ENCODE measurements around the gene XDH.

The XDH gene

DNA sequence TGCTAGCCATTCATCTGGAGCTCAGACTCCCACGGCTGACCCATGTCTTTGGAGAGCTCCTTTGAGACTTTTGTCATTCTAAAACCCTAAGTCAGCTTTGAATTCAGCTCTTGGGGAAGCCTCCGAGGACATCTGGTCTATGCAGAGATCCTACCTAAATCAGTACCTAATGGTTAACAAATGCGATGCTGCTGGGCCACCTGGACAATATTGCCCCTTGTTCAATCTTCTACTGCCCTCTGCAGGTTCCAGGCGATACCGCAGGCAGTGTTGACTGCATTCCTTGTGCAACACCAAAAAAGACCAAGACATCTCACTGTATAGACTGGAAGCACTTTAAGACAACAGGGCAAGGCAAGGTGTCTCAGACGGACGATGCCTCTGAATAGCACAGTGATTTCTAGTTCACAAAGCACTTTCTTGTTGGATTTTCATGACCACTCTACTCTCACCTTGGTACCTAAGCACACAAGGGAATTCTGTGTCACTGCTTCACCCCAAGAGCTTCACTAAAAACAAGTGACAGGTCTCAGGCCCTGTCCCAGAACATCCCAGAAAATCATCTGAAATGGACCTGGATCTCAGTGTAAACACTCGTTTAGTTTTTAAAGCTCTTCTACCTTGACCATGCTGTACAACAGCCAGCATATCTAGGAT, 80.9 kb downstream of the XDH start:
- in situ Hi-C loops (cut with HindIII; ENCODE audit: low sequenced_read_pairs): loop anchor here (10.0 to 25.0 kb wide), 2 partner anchors 196 to 619 kb away; partner anchors contain the start of gene GALNT14

- in situ Hi-C loops (cut with HindIII; ENCODE audit: low sequenced_read_pairs): loop anchor here (10.0 to 25.0 kb wide), 2 partner anchors 196 to 618 kb away; partner anchors contain the start of gene GALNT14
These were observed 81.5 kb downstream of the XDH start for GRCh38 chr2:31333046-31333445.

DNA sequence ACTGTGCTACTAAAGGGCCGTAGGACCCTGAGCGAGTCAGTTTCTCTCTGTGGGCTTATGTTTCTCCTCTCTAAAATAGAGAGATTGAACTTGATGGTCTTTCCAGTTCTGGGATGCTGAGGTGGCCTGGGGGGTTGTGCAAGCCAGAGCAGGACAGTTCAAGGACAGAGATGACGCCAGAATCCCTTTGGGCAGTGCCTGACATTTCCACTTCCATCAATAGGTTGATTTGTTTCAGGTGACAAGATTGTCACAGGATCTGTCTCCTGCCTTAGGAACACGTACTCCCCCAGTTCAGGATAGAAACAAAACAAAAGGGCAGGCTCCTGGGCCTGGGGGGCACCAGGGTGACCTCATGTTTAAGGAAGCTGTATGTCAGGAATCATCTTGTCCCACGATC, 82.0 kb downstream of the XDH start:
- in situ Hi-C loops (cut with HindIII; ENCODE audit: low sequenced_read_pairs): loop anchor here (10.0 to 25.0 kb wide), 2 partner anchors 195 to 618 kb away; partner anchors contain the start of gene GALNT14

DNA sequence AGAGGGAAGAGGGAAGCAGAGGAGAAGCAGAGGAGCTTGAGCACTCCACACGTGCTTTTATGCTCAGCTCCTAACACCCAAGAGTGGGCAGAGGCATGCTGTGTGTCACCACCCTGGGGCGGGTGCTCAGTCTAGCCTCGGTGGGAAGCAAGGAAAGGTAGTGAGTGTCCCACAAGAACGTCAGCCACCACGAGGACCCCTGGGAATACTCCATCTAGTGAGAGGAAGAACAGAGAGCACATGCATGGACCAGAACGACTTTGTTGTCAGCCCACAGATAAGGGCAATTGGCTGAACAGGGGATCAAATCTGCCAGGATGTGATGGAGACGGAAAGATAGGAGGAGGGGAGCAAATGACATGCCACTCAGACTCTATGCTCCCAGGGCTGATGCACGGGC, 83.4 kb downstream of the XDH start:
- in situ Hi-C loops (cut with HindIII; ENCODE audit: low sequenced_read_pairs): loop anchor here (10.0 to 25.0 kb wide), 2 partner anchors 194 to 616 kb away; partner anchors contain the start of gene GALNT14

GRCh38 chr2:31329081-31329625, 85.4 kb downstream of the XDH start:
- in situ Hi-C loops (cut with HindIII; ENCODE audit: low sequenced_read_pairs): loop anchor here (25.0 kb wide), 1 partner anchor 192 kb away; the partner anchor contains the start of gene GALNT14

- in situ Hi-C loops (cut with HindIII; ENCODE audit: low sequenced_read_pairs): loop anchor here (25.0 kb wide), 1 partner anchor 191 kb away; the partner anchor contains the start of gene GALNT14
These were observed 86.5 kb downstream of the XDH start for GRCh38 chr2:31328026-31328425.

- in situ Hi-C loops (cut with HindIII; ENCODE audit: low sequenced_read_pairs): loop anchor here (25.0 kb wide), 1 partner anchor 190 kb away; the partner anchor contains the start of gene GALNT14
These were observed 87.0 kb downstream of the XDH start for GRCh38 chr2:31327505-31327904.

- in situ Hi-C loops (cut with HindIII; ENCODE audit: low sequenced_read_pairs): loop anchor here (5.0 kb wide), 1 partner anchor 52 kb away; no protein-coding TSS in a partner anchor
These were observed 90.4 kb downstream of the XDH start for GRCh38 chr2:31324016-31324633.

DNA sequence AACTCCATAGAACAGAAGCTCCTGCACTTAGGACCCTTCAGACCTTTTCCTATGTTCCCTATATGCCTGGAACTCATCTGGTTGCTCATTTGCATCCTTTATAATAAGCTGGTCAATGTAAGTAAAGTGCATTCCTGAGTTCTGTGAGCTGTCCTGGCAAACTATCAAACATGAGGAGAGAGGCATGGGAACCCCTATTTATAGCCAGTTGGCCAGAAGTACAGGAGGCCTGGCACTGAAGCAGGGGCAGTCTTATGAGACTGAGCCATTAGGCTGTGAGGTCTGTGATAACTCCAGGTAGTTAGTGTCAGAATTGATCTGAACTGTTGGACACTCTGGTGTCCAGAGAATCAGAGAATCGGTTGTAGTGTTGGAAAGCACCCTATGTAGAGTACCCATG, 92.2 kb downstream of the XDH start:
- in situ Hi-C loops (cut with HindIII; ENCODE audit: low sequenced_read_pairs): loop anchor here (5.0 kb wide), 1 partner anchor 50 kb away; no protein-coding TSS in a partner anchor

DNA sequence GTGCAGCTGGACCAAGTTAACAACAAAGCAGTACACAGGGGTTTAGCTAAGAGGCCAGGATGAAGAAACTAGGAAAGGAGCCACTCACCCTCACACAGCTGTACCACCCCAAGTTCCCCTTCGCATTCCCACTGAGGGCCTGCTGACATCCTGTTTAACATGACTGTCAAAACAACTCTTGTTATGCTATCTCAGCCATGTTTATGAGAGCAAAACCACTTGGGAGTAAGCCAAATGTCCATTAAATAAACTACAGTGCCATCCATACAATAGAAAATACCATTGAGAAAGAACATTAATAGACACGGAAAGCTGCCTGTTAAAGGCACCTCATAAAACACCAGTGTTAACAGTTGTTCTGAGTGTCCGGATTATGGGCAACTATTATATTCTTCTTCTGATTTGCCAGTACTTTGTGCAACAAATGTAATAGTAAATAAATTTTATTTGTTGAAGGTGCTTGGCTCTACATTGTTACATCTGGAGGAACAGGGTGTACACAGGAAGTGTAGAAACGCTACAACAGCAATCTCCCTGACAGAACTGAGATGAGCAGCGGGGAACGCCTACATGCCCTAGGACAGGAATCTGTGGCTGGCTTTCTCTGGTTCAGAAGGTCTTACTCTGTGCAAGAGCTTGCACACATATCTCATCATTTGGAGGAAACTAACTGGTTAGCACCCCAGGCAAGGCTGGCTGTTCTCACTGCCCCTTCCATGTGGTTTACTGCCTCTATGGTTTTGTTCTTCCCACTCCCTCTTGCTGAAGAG, 95.0 kb downstream of the XDH start:
- in situ Hi-C loops (cut with HindIII; ENCODE audit: low sequenced_read_pairs): loop anchor here (5.0 kb wide), 1 partner anchor 47 kb away; no protein-coding TSS in a partner anchor

DNA sequence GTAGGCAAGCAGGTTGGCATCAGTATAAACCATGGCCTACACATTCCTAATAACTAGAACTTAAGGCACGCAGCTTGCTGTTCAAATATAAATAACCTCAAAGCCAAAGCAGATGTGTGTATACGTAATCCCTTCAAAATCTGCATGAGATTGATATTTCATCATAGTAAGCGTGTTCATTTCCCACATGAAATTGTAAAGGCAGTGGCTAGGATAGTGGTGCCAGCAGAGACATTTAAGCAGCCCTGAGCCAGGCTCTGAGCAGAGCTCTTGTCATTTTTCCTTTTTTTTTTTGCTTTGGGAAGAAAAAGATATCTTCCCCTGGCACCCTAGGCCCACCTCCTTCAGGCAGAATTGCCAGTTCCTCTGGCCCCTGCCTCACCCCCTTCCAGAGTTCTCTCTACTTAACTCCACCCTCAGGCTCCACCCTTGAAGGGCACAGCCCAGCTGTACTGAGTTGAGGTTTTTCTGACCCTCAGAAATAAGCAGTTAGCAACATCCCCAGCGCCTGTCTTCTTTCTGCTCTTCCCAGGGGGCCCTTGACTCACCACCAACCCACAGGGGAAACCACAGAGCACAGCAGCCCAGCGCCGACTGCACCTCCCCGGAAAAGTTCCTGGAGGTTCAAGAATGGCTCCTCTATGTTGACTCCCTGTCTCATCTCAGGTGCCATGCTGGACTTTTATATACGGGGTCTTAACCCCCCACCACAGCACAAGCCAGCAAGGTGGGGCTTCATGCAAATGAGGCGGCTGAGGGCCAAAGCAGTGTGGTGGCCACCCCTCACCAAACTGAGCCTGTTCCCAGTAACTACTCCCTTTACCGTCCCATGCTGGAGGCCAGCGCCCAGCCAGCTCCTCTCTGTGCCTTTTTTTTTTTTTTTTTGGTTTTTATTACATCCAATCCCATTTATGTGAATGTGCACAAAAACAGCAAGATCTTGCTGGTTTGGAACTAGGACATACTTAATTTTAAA, 95.9 kb downstream of the XDH start:
- in situ Hi-C loops (cut with HindIII; ENCODE audit: low sequenced_read_pairs): no loop called here

DNA sequence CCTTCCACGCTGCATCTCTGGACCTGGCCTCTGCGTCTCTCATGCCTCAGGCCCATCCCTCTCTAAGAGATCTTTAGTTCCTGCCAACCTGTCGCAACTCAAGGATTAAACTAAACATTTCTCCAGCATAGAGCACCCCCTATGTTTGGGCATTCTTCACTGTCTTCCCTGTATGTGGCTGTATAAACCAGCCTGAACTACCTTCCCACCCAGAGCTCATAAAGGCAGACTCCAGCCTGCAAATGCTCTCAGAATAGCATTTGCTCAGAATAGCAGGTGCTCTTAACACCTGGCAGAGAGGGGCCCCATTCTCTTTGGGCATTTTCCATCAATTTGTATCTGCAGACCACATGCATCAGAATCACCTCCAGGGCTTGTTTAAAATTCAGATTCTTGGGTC, 97.1 kb downstream of the XDH start:
- in situ Hi-C loops (cut with HindIII; ENCODE audit: low sequenced_read_pairs): no loop called here

GRCh38 chr2:31314761-31315160, 99.8 kb downstream of the XDH start:
- in situ Hi-C loops (cut with HindIII; ENCODE audit: low sequenced_read_pairs): no loop called here

DNA sequence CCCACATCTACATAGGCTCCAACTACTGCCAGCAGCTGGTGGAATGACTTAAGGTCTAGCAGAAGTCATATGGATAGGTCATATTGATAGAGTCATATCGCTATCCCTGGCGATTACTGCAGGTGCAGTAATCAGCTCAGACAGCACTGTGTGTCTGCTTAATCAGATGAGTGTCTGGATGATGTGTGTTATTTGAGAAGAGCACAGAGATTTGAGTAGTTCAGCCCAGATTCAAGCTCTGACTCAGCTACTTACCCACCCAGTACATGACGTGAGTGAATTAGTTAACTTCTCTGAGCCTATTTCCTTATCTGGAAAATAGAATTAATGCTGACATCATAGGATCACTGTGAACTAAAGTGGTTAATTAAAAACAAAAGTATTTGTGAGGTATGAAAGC, 101.6 kb downstream of the XDH start:
- in situ Hi-C loops (cut with HindIII; ENCODE audit: low sequenced_read_pairs): no loop called here

DNA sequence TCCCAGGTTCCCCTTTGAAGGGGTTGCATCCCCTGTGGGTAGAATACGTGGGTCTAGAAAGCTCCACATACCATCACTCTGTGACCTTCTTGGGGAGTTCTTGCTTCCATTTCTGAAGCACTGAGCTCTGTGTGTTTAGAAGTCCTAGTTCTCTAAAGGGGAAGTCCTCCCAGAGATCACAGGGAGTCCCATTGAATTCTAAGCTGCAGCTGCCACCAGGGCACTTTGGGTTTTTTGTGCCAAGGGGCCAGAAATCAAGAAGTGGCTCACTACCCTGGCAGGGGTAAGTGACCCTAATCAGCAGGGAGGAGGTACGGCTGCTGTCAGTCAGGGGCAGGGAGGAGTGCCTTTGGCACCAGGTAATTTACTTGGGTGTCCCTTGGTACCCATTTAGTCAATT, 109.7 kb downstream of the XDH start:
- in situ Hi-C loops (cut with HindIII; ENCODE audit: low sequenced_read_pairs): no loop called here

GRCh38 chr2:31302940-31303563, 111.5 kb downstream of the XDH start:
- in situ Hi-C loops (cut with HindIII; ENCODE audit: low sequenced_read_pairs): no loop called here

DNA sequence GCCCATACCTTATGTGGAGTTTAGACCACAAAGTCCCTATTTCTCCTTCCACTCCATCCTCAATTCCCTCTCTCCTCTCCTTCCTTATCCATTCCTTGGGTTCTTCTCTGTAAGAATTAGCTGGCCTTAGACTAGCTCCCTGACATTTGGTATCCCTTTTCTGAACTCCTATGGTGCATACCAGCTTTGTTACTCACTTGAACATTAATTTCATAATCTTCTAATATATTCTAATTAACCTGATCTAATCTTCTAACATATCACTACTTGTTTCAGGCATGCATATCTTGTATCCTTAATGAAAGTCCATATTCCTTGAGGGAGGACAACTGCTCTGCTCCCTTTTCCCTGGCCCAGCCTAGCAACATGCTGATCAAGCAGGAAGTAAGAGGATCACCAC, 114.2 kb downstream of the XDH start:
- in situ Hi-C loops (cut with HindIII; ENCODE audit: low sequenced_read_pairs): no loop called here

DNA sequence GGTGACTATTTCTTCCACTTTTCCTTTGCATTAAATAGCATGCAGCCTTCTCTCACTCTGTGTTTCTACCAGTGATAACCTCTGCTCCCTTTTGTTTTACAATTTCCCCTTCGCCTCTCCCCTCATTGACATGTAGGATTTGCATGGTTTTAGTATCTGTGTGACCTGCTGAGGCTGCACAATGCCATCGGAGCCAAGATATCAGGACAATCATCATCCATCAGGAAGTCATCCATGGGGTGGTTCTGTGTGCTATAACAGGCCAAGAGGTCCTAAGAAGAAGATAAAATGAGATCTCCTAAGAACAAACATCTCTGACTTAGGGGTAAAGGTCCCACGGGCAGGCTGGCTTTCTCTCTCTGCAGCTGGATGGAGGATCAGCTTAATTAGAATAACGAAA, 115.0 kb downstream of the XDH start:
- in situ Hi-C loops (cut with HindIII; ENCODE audit: low sequenced_read_pairs): no loop called here

GRCh38 chr2:31297751-31298150, 116.8 kb downstream of the XDH start:
- in situ Hi-C loops (cut with HindIII; ENCODE audit: low sequenced_read_pairs): no loop called here

Measured in endothelial cell of hepatic sinusoid (primary cell).